ENCODE results near the gene RALGDS.

The RALGDS gene

GRCh38 chr9:133103183-133103986 is 17.7 kb downstream of the RALGDS start:
- TF ChIP-seq ZFX (IDR thresholded peaks at IDR 0.05) (no peak), CTCF (conservative IDR thresholded peaks at IDR 0.05) (peak; percentile 95)
- H3K27ac ChIP-seq, result no peak overlapping the region

GRCh38 chr9:133102190-133103021 is 18.6 kb downstream of the RALGDS start:
- no peak for TF ChIP-seq CTCF (conservative IDR thresholded peaks at IDR 0.05)
- TF ChIP-seq ZFX (IDR thresholded peaks at IDR 0.05), result no peak
- no peak overlapping the region for H3K27ac ChIP-seq

GRCh38 chr9:133101356-133102189 is 19.5 kb downstream of the RALGDS start:
- TF ChIP-seq CTCF (conservative IDR thresholded peaks at IDR 0.05), result no peak
- no peak for TF ChIP-seq ZFX (IDR thresholded peaks at IDR 0.05)
- H3K27ac ChIP-seq, result no peak overlapping the region

GRCh38 chr9:133100506-133101355 is 20.3 kb downstream of the RALGDS start:
- no peak for TF ChIP-seq CTCF (conservative IDR thresholded peaks at IDR 0.05)
- H3K27ac ChIP-seq, result peak overlapping the region; percentile 35; the same call in 1 of the 2 replicates

- TF ChIP-seq CTCF (conservative IDR thresholded peaks at IDR 0.05) (no peak), ZFX (IDR thresholded peaks at IDR 0.05) (no peak)
- peak overlapping the region; percentile 35 for H3K27ac ChIP-seq
Observed at GRCh38 chr9:133099726-133100505, 21.1 kb downstream of the RALGDS start.

- peak overlapping the region; percentile 50 for H3K27ac ChIP-seq
- TF ChIP-seq ZFX (IDR thresholded peaks at IDR 0.05), result no peak
- no peak for TF ChIP-seq CTCF (conservative IDR thresholded peaks at IDR 0.05)
Observed at GRCh38 chr9:133098871-133099270, 22.2 kb downstream of the RALGDS start.

Measured in C4-2B (cell line).